HL-60 (cell line): ENCODE measurements around the gene LNPEP.

Experiments
- DNase-seq, 2 experiments: peaks; one replicate each; pipeline ENCODE4 v3.0.0-alpha.2; 2010 to 2020; ENCODE audit warnings: low read depth in 1 of 2, low spot score in 1 of 2
- H3K27ac ChIP-seq: fragments of 250-450 bp; sonication (Bioruptor Pico); replicated peaks from 2 replicates; pipeline ENCODE4 v1.5.1; 2020; ENCODE audit warnings: mild to moderate bottlenecking, moderate library complexity
- H3K27me3 ChIP-seq: fragments of 250-450 bp; sonication (Bioruptor Pico); 2 replicates; pipeline ENCODE4 v1.5.1; 2021; ENCODE audit warnings: mild to moderate bottlenecking, moderate library complexity; ENCODE audit not compliant: insufficient read depth, poor library complexity, severe bottlenecking
- H3K4me3 ChIP-seq: replicated peaks from 2 replicates; pipeline ENCODE4 v1.5.1; 2011; ENCODE audit warnings: mild to moderate bottlenecking, control low read depth, low read length; ENCODE audit not compliant: insufficient read depth
- GABPA ChIP-seq: IDR thresholded peaks from 2 replicates; pipeline ENCODE4 v1.6.1; 2012; ENCODE audit warnings: low read depth
- POLR2AphosphoS5 ChIP-seq: IDR thresholded peaks from 2 replicates; pipeline ENCODE4 v1.6.1; 2012; ENCODE audit warnings: low read depth
- SPI1 ChIP-seq: IDR thresholded peaks from 2 replicates; pipeline ENCODE4 v1.6.1; 2012; ENCODE audit warnings: low read depth, mild to moderate bottlenecking, borderline replicate concordance
- TF ChIP-seq, protein P1 (sequence below): IDR thresholded peaks from 2 replicates; pipeline ENCODE4 v1.6.1; 2012; ENCODE audit warnings: low read depth; ENCODE audit not compliant: insufficient replicate concordance
- TF ChIP-seq, protein P2 (sequence below): IDR thresholded peaks from one replicate; pipeline ENCODE4 v1.5.1; 2011; ENCODE audit warnings: low read length, control low read depth, inconsistent platforms; ENCODE audit not compliant: insufficient read depth

Gene LNPEP

DNA sequence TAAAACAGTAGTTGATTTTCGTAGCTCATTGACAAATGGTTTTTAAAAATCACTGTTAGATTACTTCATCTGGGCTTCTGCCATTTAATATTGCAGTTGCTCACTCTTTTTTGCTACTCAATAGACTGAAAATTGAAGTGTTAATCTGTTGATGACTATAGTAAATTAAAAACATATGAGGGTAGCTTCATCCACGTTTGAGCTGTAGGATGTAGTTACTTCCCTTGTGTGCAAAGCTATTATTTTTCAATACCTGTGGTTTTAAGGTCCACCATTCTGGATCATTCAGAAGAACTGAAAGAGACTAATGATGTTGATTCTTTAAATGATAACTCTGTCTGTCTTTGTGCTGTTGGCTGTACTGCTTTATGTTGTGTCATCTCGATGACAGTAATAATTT is 74.7 kb downstream of the LNPEP start:
- H3K27me3 ChIP-seq, result no peaks in the 10 kb centered on the region
- no peak for TF ChIP-seq GABPA
- H3K27ac ChIP-seq, result no peak overlapping the region
- H3K4me3 ChIP-seq, result no peak overlapping the region
- DNase-seq, result no peak

DNA sequence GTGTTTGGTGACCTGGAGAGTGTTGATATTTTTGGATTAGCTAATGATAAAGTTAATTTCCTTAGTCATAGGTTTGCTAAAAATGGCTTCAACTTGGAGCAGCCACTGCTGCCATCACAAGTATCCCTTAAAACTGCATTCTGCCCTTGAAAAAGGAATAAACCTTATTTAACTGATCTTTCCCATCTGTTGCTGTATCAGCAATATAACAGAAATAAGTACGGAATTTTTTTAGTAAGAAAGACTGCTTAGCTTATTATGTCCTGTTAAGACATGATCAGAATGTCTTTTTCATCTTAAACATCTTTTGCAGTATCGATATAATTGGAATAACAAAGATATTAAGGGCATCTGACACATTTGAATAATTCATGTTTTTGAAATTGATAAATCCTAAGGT is 75.7 kb downstream of the LNPEP start:
- TF ChIP-seq SPI1, result no peak
- TF ChIP-seq, protein P1, sequence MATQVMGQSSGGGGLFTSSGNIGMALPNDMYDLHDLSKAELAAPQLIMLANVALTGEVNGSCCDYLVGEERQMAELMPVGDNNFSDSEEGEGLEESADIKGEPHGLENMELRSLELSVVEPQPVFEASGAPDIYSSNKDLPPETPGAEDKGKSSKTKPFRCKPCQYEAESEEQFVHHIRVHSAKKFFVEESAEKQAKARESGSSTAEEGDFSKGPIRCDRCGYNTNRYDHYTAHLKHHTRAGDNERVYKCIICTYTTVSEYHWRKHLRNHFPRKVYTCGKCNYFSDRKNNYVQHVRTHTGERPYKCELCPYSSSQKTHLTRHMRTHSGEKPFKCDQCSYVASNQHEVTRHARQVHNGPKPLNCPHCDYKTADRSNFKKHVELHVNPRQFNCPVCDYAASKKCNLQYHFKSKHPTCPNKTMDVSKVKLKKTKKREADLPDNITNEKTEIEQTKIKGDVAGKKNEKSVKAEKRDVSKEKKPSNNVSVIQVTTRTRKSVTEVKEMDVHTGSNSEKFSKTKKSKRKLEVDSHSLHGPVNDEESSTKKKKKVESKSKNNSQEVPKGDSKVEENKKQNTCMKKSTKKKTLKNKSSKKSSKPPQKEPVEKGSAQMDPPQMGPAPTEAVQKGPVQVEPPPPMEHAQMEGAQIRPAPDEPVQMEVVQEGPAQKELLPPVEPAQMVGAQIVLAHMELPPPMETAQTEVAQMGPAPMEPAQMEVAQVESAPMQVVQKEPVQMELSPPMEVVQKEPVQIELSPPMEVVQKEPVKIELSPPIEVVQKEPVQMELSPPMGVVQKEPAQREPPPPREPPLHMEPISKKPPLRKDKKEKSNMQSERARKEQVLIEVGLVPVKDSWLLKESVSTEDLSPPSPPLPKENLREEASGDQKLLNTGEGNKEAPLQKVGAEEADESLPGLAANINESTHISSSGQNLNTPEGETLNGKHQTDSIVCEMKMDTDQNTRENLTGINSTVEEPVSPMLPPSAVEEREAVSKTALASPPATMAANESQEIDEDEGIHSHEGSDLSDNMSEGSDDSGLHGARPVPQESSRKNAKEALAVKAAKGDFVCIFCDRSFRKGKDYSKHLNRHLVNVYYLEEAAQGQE, result no peak
- no peak for TF ChIP-seq GABPA
- TF ChIP-seq, protein P2, sequence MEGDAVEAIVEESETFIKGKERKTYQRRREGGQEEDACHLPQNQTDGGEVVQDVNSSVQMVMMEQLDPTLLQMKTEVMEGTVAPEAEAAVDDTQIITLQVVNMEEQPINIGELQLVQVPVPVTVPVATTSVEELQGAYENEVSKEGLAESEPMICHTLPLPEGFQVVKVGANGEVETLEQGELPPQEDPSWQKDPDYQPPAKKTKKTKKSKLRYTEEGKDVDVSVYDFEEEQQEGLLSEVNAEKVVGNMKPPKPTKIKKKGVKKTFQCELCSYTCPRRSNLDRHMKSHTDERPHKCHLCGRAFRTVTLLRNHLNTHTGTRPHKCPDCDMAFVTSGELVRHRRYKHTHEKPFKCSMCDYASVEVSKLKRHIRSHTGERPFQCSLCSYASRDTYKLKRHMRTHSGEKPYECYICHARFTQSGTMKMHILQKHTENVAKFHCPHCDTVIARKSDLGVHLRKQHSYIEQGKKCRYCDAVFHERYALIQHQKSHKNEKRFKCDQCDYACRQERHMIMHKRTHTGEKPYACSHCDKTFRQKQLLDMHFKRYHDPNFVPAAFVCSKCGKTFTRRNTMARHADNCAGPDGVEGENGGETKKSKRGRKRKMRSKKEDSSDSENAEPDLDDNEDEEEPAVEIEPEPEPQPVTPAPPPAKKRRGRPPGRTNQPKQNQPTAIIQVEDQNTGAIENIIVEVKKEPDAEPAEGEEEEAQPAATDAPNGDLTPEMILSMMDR, result no peak
- TF ChIP-seq POLR2AphosphoS5, result no peak
- DNase-seq, result no peak
- H3K27me3 ChIP-seq, result no peaks in the 10 kb centered on the region
- H3K27ac ChIP-seq, result no peak overlapping the region
- no peak overlapping the region for H3K4me3 ChIP-seq

DNA sequence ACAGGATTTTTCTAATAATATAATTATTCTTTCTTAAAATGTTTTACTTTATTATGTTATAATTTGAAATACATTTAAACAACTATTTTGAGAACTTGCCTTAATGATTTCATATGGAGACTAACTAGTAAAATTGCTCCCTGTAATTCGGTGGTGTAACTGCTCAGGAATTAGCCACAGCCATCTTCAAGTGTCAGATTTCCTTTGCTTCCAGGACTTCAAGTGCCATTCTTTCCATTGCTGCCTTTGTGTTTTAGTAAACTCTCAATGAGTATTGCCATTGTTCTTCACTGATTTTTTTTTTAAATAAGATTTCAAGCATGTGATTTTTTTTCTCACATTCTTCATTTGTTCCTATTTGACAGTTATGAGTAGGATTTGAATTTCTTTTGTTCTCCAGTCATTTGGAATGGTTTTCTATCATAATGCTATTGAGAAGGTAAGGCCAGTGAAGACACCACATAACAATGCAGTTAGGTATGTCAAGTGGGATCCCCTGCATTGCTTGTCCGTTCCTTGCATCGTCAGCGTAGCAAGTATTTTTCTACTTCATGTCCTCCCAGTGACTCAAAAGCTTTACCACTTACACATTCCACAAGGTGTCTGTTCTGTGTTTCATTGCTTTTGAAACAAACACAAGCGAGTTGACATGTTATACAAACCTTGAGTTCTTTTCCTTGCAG is 83.7 kb downstream of the LNPEP start:
- DNase-seq, result no peak
- no peak overlapping the region for H3K4me3 ChIP-seq

DNA sequence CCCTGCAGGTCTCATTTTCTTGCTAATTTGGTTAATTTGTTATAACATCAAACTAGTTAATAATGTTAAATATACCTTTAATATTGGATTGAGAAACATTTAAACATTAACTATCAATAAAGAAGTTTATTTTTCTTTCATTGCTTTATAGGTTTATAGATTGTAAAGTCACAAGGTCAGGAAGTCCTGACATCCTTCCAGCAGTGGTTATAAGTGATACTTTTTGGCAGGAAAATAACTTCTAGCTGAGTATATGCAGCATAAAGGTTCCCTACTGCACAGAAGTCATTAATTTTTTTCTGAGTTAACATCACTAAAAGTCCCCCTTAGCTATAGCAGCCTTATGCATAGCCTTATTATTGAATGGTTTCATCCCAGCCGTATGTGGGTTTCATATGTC is 85.5 kb downstream of the LNPEP start:
- TF ChIP-seq GABPA (no peak), POLR2AphosphoS5 (no peak), SPI1 (no peak)
- TF ChIP-seq, protein P2, result no peak
- TF ChIP-seq, protein P1, result no peak
- Histone ChIP-seq H3K27ac (no peak overlapping the region), H3K27me3 (no peaks in the 10 kb centered on the region), H3K4me3 (no peak overlapping the region)
- no peak for DNase-seq

More for the DNA sequence above, 83.7 kb downstream of the LNPEP start:
- TF ChIP-seq SPI1 (no peak), GABPA (no peak), POLR2AphosphoS5 (no peak)
- TF ChIP-seq, protein P1, result no peak
- TF ChIP-seq, protein P2, result no peak
- no peaks in the 10 kb centered on the region for H3K27me3 ChIP-seq
- no peak overlapping the region for H3K27ac ChIP-seq
